Breast epithelium (tissue), 3 donors: Measurements from ENCODE around the gene CHRM1.

Source experiments
- CTCF ChIP-seq, 3 donors: fragments of 450-650 bp; IDR thresholded peaks; one replicate each; pipeline ENCODE4 v1.5.1; 2016 to 2017; ENCODE audit warnings: antibody characterized with exemption in 3 of 3, mild to moderate bottlenecking in 3 of 3, moderate library complexity in 3 of 3
- POLR2A ChIP-seq: fragments of 450-650 bp; IDR thresholded peaks from one replicate; pipeline ENCODE4 v1.6.1; 2016; ENCODE audit warnings: antibody characterized with exemption, mild to moderate bottlenecking, moderate library complexity
- POLR2AphosphoS5 ChIP-seq, 3 donors: sonication (generic); formaldehyde crosslinking; IDR thresholded peaks; one replicate each; pipeline ENCODE4 v1.6.1; 2017; ENCODE audit warnings: antibody characterized with exemption in 3 of 3

GRCh38 chr11:62910141-62910882 lies 10.9 kb downstream of the CHRM1 start:
- TF ChIP-seq POLR2A: no peak
- TF ChIP-seq CTCF (IDR thresholded peaks at IDR 0.05): no peak
- TF ChIP-seq POLR2AphosphoS5 (IDR thresholded peaks at IDR 0.05): no peak
